ENCODE results near the gene RAPH1. TPM values are rescaled to one million over a fixed set of nuclear protein-coding genes. Genes with fewer than 3 reads are reported as not detected.

The RAPH1 gene
- total and polyA plus RNA-seq, 9 of the 15 experiments (the other 6 are each of a cell fraction or from before 2014, with no cell fraction given), result 0.07 to 0.71 (median 0.27) TPM

GRCh38 chr2:203480623-203481022, 54.5 kb downstream of the RAPH1 start:
- no peaks in the 10 kb centered on the region for H3K36me3 ChIP-seq (ENCODE audit: control insufficient read depth, insufficient read depth, low read length)
- FAIRE-seq (no peak), ATAC-seq (no peak), DNase-seq (ENCODE audit: extremely low read depth in 1 of 4, low spot score in 3 of 4) (no peak)
- H3K4me3 ChIP-seq, result no peak overlapping the region
- no peak overlapping the region for H3K9ac ChIP-seq (ENCODE audit: insufficient read depth in 1 of 2, low read depth in 2 of 2, low read length in 2 of 2)
- H3K27ac ChIP-seq (ENCODE audit: extremely low read depth, low read depth, low read length), result no peak overlapping the region
- H2AFZ ChIP-seq (ENCODE audit: low read depth, low read length), result no peak overlapping the region
- no peaks in the 10 kb centered on the region for H3K9me1 ChIP-seq (ENCODE audit: control insufficient read depth, insufficient read depth, low read length)
- no peaks in the 10 kb centered on the region for H3K79me2 ChIP-seq (ENCODE audit: control insufficient read depth, insufficient read depth, low read length)
- intact Hi-C loops (cut with micrococcal nuclease), result loop anchor here (5.0 kb wide), 1 partner anchor 427 kb away; no protein-coding TSS in a partner anchor
- ChIA-PET POLR2A (no interaction called here), CTCF (ENCODE audit: low intra/inter-chr PET ratio) (no interaction called here)
- no peaks in the 10 kb centered on the region for H4K20me1 ChIP-seq (replicated peaks; ENCODE audit: control insufficient read depth, insufficient read depth, low read length)
- no peaks in the 10 kb centered on the region for H3K27me3 ChIP-seq (ENCODE audit: control insufficient read depth in 2 of 2, insufficient read depth in 2 of 2, low read length in 2 of 2)
- WGBS (ENCODE audit: insufficient coverage, low coverage, missing lambda C conversion rate), result 5% methylated on average over 5 of the region's 5 CpGs
- H3K9me3 ChIP-seq (replicated peaks; ENCODE audit: control insufficient read depth, insufficient read depth, low read depth, low read length), result no peaks in the 10 kb centered on the region
- H3K4me1 ChIP-seq (replicated peaks in 1 of 2; ENCODE audit: control insufficient read depth in 2 of 2, insufficient read depth in 2 of 2, low read length in 2 of 2), result no peaks in the 10 kb centered on the region
- no TSS peak for BruUV-seq (replicated peaks)
- no peak overlapping the region for H3K4me2 ChIP-seq (ENCODE audit: insufficient read depth, low read length)
- in situ Hi-C loops (cut with MboI), result no loop called here
- TF ChIP-seq TBP (optimal IDR thresholded peaks at IDR 0.05; ENCODE audit: low read depth, low read length) (peak; percentile 64), MEF2A (IDR thresholded peaks at IDR 0.05; ENCODE audit: control insufficient read depth, low read depth, low read length) (no peak), POLR3A (IDR thresholded peaks at IDR 0.05; ENCODE audit: borderline replicate concordance, extremely low read depth, insufficient read depth, insufficient read length) (peak; percentile 63)

GRCh38 chr2:203476881-203477280, 58.2 kb downstream of the RAPH1 start:
- no peak for TF ChIP-seq BRD9 (IDR thresholded peaks at IDR 0.05; ENCODE audit: low read depth, partially characterized antibody)
- TF ChIP-seq CREB3 (tag; conservative IDR thresholded peaks at IDR 0.05; ENCODE audit: low read depth), result no peak
- no peak for TF ChIP-seq RBM39 (optimal IDR thresholded peaks at IDR 0.05; ENCODE audit: low read depth, low read length)
- no peak for TF ChIP-seq SMAD1 (IDR thresholded peaks at IDR 0.05; ENCODE audit: low read depth, low read length, partially characterized antibody)
- no peak for TF ChIP-seq RFX5 (IDR thresholded peaks at IDR 0.05; ENCODE audit: low read depth, low read length)
- TF ChIP-seq TCFL5 (CRISPR knock-in tag; conservative IDR thresholded peaks at IDR 0.05), result no peak
- TF ChIP-seq XRCC4 (IDR thresholded peaks at IDR 0.05; ENCODE audit: extremely low read depth, insufficient read depth, insufficient read length), result no peak
- no peak for TF ChIP-seq ZNF232 (CRISPR knock-in tag; IDR thresholded peaks at IDR 0.05)
- no peak for TF ChIP-seq MAZ (CRISPR knock-in tag; conservative IDR thresholded peaks at IDR 0.05 in 1 of 2, IDR thresholded peaks at IDR 0.05 in 1 of 2)
- no peak for TF ChIP-seq ZNF280B (CRISPR knock-in tag; IDR thresholded peaks at IDR 0.05)
- DNase-seq (ENCODE audit: extremely low read depth in 1 of 4, low spot score in 3 of 4) (no peak), ATAC-seq (no peak), FAIRE-seq (no peak)
- H3K9me3 ChIP-seq (replicated peaks; ENCODE audit: control insufficient read depth, insufficient read depth, low read depth, low read length), result no peaks in the 10 kb centered on the region
- intact Hi-C loops (cut with micrococcal nuclease) (no loop called here), in situ Hi-C loops (cut with MboI) (no loop called here)
- no peak overlapping the region for H2AFZ ChIP-seq (ENCODE audit: low read depth, low read length)
- WGBS (ENCODE audit: insufficient coverage, low coverage, missing lambda C conversion rate), result 6% methylated on average over 2 of the region's 2 CpGs
- no peaks in the 10 kb centered on the region for H4K20me1 ChIP-seq (replicated peaks; ENCODE audit: control insufficient read depth, insufficient read depth, low read length)
- ChIA-PET CTCF (ENCODE audit: low intra/inter-chr PET ratio) (no interaction called here), POLR2A (interaction anchor here (0.5 kb wide), 1 partner anchor 591 kb away, joined by 3 read pairs; no protein-coding TSS in a partner anchor)
- H3K4me3 ChIP-seq, result no peak overlapping the region
- H3K36me3 ChIP-seq (ENCODE audit: control insufficient read depth, insufficient read depth, low read length), result no peaks in the 10 kb centered on the region
- H3K4me1 ChIP-seq (replicated peaks in 1 of 2; ENCODE audit: control insufficient read depth in 2 of 2, insufficient read depth in 2 of 2, low read length in 2 of 2), result no peaks in the 10 kb centered on the region
- no peaks in the 10 kb centered on the region for H3K27me3 ChIP-seq (ENCODE audit: control insufficient read depth in 2 of 2, insufficient read depth in 2 of 2, low read length in 2 of 2)
- BruUV-seq (replicated peaks), result no TSS peak
- H3K79me2 ChIP-seq (ENCODE audit: control insufficient read depth, insufficient read depth, low read length), result no peaks in the 10 kb centered on the region
- no peak overlapping the region for H3K4me2 ChIP-seq (ENCODE audit: insufficient read depth, low read length)
- no peaks in the 10 kb centered on the region for H3K9me1 ChIP-seq (ENCODE audit: control insufficient read depth, insufficient read depth, low read length)
- H3K27ac ChIP-seq (ENCODE audit: extremely low read depth, low read depth, low read length), result no peak overlapping the region
- no peak overlapping the region for H3K9ac ChIP-seq (ENCODE audit: insufficient read depth in 1 of 2, low read depth in 2 of 2, low read length in 2 of 2)

Data from K562 (cell line).